ENCODE results near the gene HSPA6.
A peak's percentile ranks its signal among the peaks of the same experiment; 100 is the strongest.
"Not testable (repeated sequence)": the region's sequence is repeated elsewhere in the genome, so short reads cannot be mapped to it uniquely, and the experiment has no call there.

Gene HSPA6

GRCh38 chr1:161523817-161524741 is at the start of gene HSPA6:
HSPA6 (plus strand) TSS chr1:161524540; CDS start chr1:161524659, 119 bp downstream.
- peak; percentile 79 to 80 for DNase-seq

- DNase-seq = not testable (repeated sequence)
Measured at GRCh38 chr1:161477711-161478110, 46.6 kb upstream of the HSPA6 start.

GRCh38 chr1:161478985-161479384 is 45.4 kb upstream of the HSPA6 start:
- DNase-seq = no peak

GRCh38 chr1:161480381-161481035 is 43.8 kb upstream of the HSPA6 start:
- no peak for DNase-seq

GRCh38 chr1:161481624-161482392 is 42.5 kb upstream of the HSPA6 start:
- no peak for DNase-seq

- DNase-seq = no peak
Measured at GRCh38 chr1:161482610-161483009, 41.7 kb upstream of the HSPA6 start.

- DNase-seq = no peak
Measured at GRCh38 chr1:161483361-161483760, 41.0 kb upstream of the HSPA6 start.

- no peak for DNase-seq
Measured at GRCh38 chr1:161484613-161485012, 39.7 kb upstream of the HSPA6 start.

- peak; percentile 12 to 16 for DNase-seq
Measured at GRCh38 chr1:161486806-161487741, 37.3 kb upstream of the HSPA6 start.

GRCh38 chr1:161491472-161491871 is 32.9 kb upstream of the HSPA6 start:
- no peak for DNase-seq

GRCh38 chr1:161492827-161493226 is 31.5 kb upstream of the HSPA6 start:
- DNase-seq = no peak

GRCh38 chr1:161494091-161494735 is 30.1 kb upstream of the HSPA6 start:
- no peak for DNase-seq

- DNase-seq = no peak
Measured at GRCh38 chr1:161495490-161495889, 28.9 kb upstream of the HSPA6 start.

GRCh38 chr1:161497961-161498360 is 26.4 kb upstream of the HSPA6 start:
- no peak for DNase-seq

GRCh38 chr1:161498646-161499045 is 25.7 kb upstream of the HSPA6 start:
- DNase-seq = no peak

GRCh38 chr1:161499099-161500039 is 25.0 kb upstream of the HSPA6 start:
- no peak for DNase-seq

GRCh38 chr1:161501234-161501633 is 23.1 kb upstream of the HSPA6 start:
- DNase-seq = no peak

GRCh38 chr1:161502181-161502580 is 22.2 kb upstream of the HSPA6 start:
- no peak for DNase-seq

- no peak for DNase-seq
Measured at GRCh38 chr1:161502641-161503393, 21.5 kb upstream of the HSPA6 start.

GRCh38 chr1:161503394-161503748 is 21.0 kb upstream of the HSPA6 start:
- no peak for DNase-seq
